Measurements from ENCODE around the gene FAM98B. TPM values are rescaled to one million over a fixed set of nuclear protein-coding genes. Genes with fewer than 3 reads are reported as not detected.

Gene FAM98B
- total and polyA plus RNA-seq, 10 of the 15 experiments (the other 5 are each of a cell fraction or from before 2014, with no cell fraction given) = 1.3 to 36.7 (median 10.9) TPM

DNA sequence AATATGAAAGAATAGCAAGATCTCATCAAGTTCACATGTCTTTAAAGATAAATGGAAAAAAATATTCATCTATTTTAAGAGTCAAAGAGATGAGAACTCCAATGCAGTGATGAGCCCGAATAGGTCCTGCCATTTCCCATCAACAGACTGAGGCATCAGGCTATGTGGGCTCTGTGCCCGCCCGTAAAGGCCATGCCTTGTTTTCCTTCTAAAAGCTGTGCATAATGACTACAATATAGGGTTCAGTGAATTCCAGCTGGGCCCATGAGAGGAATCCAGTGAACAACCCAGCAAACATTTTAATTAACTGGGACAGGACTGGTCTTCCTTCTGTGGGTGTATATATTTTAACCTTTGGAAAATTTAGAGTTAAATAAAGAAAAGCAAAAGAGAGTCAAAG lies 66.1 kb downstream of the FAM98B start:
- no peak overlapping the region for H2AFZ ChIP-seq (ENCODE audit: control insufficient read depth, low read depth, low read length)
- ATAC-seq = no peak
- peaks cover 9 to 10% of the 10 kb centered on the region in 2 experiments for H3K36me3 ChIP-seq (ENCODE audit: control insufficient read depth in 2 of 2, insufficient read depth in 2 of 2, low read length in 1 of 2)
- ChIA-PET RAD21 (ENCODE audit: unreplicated experiment) (interaction anchor here (0.7 to 2.2 kb wide), 3 partner anchors 33 to 180 kb away, joined by 3 to 6 read pairs (median 5); no protein-coding TSS in a partner anchor), POLR2A (interaction anchor here (1.6 kb wide), 1 partner anchor 167 kb away, joined by 8 read pairs; no protein-coding TSS in a partner anchor), SMC1A (ENCODE audit: uncharacterized antibody, unreplicated experiment) (interaction anchor here (0.9 to 5.5 kb wide), 9 partner anchors 8 to 179 kb away, joined by 3 to 31 read pairs (median 6); partner anchors contain the start of gene FAM98B), CTCF (interaction anchor here (1.0 to 7.7 kb wide), 4 partner anchors 16 to 179 kb away, joined by 4 to 41 read pairs (median 8); no protein-coding TSS in a partner anchor)
- no peak overlapping the region for H3K4me3 ChIP-seq
- H3K9ac ChIP-seq (ENCODE audit: control insufficient read depth, insufficient read depth, low read length) = no peak overlapping the region
- intact Hi-C loops (cut with micrococcal nuclease; ENCODE audit: unreplicated experiment) = no loop called here
- no TSS peak for BruUV-seq (replicated peaks)
- H3K27me3 ChIP-seq (replicated peaks in 1 of 2; ENCODE audit: control insufficient read depth in 2 of 2, insufficient read depth in 2 of 2, low read length in 1 of 2) = no peaks in the 10 kb centered on the region
- H4K20me1 ChIP-seq (ENCODE audit: control insufficient read depth, insufficient read depth) = no peaks in the 10 kb centered on the region
- WGBS (ENCODE audit: insufficient coverage, insufficient replicate concordance, low lambda C conversion rate, missing lambda C conversion rate) = 81% methylated on average over 3 of the region's 3 CpGs
- no peak for TF ChIP-seq KDM1A (IDR thresholded peaks at IDR 0.05; ENCODE audit: borderline replicate concordance)
- TF ChIP-seq SIX5 (IDR thresholded peaks at IDR 0.05; ENCODE audit: low read depth, low read length, severe bottlenecking) = no peak
- no peak for TF ChIP-seq FOXM1 (IDR thresholded peaks at IDR 0.05; ENCODE audit: low read depth, low read length)
- FAIRE-seq = no peak
- no peaks in the 10 kb centered on the region for H3K9me3 ChIP-seq (replicated peaks; ENCODE audit: control insufficient read depth, insufficient read depth, low read length)
- H3K4me2 ChIP-seq (ENCODE audit: control insufficient read depth, insufficient read depth) = no peak overlapping the region
- no peak overlapping the region for H3K27ac ChIP-seq (ENCODE audit: control insufficient read depth, insufficient read depth)
- in situ Hi-C loops (cut with MboI) = no loop called here
- no peak for DNase-seq (ENCODE audit: low read depth, low spot score)
- H3K4me1 ChIP-seq (ENCODE audit: control insufficient read depth, insufficient read depth, low read length) = peaks cover 2% of the 10 kb centered on the region; the same call in 1 of the 2 replicates
- H3K79me2 ChIP-seq (ENCODE audit: control insufficient read depth, insufficient read depth, low read length) = no peaks in the 10 kb centered on the region

DNA sequence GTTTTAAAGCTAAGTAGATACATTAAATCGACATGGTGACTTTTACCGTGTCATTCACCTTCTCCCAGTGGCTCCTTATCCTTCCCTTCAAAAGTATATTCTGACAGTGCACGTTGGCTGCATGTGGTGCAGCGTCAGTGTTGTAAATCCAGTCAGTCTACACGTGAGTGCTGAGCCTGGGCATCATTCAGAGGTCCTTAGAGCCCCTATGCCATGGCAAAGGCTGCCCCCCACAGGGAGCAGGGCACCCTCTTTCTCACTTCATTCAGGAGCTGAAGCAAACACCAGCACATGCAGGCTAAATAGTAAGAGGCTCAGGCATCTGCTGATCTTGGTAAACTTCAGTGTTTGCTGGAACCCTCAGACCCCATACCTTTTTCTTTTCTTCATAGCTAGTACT lies 67.4 kb downstream of the FAM98B start:
- CTCF ChIA-PET = interaction anchor here (0.9 to 7.7 kb wide), 11 partner anchors 10 to 178 kb away, joined by 3 to 41 read pairs (median 5); no protein-coding TSS in a partner anchor
- SMC1A ChIA-PET (ENCODE audit: uncharacterized antibody, unreplicated experiment) = interaction anchor here (0.7 to 5.5 kb wide), 15 partner anchors 10 to 181 kb away, joined by 3 to 31 read pairs (median 6); partner anchors contain the start of gene FAM98B
- H3K4me2 ChIP-seq (ENCODE audit: control insufficient read depth, insufficient read depth) = no peak overlapping the region
- 77% methylated on average over 5 of the region's 5 CpGs for WGBS (ENCODE audit: insufficient coverage, insufficient replicate concordance, low lambda C conversion rate, missing lambda C conversion rate)
- no peaks in the 10 kb centered on the region for H4K20me1 ChIP-seq (ENCODE audit: control insufficient read depth, insufficient read depth)
- no peak for ATAC-seq
- H3K79me2 ChIP-seq (ENCODE audit: control insufficient read depth, insufficient read depth, low read length) = no peaks in the 10 kb centered on the region
- no TSS peak for BruUV-seq (replicated peaks)
- in situ Hi-C loops (cut with MboI) (no loop called here), intact Hi-C loops (cut with micrococcal nuclease; ENCODE audit: unreplicated experiment) (no loop called here)
- DNase-seq (ENCODE audit: low read depth, low spot score) = no peak
- peaks cover 6 to 10% of the 10 kb centered on the region in 2 experiments for H3K36me3 ChIP-seq (ENCODE audit: control insufficient read depth in 2 of 2, insufficient read depth in 2 of 2, low read length in 1 of 2)
- no peak for FAIRE-seq
- H3K27ac ChIP-seq (ENCODE audit: control insufficient read depth, insufficient read depth) = no peak overlapping the region
- H3K27me3 ChIP-seq (replicated peaks in 1 of 2; ENCODE audit: control insufficient read depth in 2 of 2, insufficient read depth in 2 of 2, low read length in 1 of 2) = no peaks in the 10 kb centered on the region
- no peak overlapping the region for H3K9ac ChIP-seq (ENCODE audit: control insufficient read depth, insufficient read depth, low read length)
- H3K4me1 ChIP-seq (ENCODE audit: control insufficient read depth, insufficient read depth, low read length) = no peaks in the 10 kb centered on the region
- H3K9me3 ChIP-seq (replicated peaks; ENCODE audit: control insufficient read depth, insufficient read depth, low read length) = no peaks in the 10 kb centered on the region
- RAD21 ChIA-PET (ENCODE audit: unreplicated experiment) = interaction anchor here (1.0 to 3.1 kb wide), 5 partner anchors 43 to 178 kb away, joined by 4 to 15 read pairs (median 6); partner anchors contain the start of gene RASGRP1
- POLR2A ChIA-PET = interaction anchor here (0.7 to 1.9 kb wide), 4 partner anchors 11 to 166 kb away, joined by 3 to 8 read pairs (median 4); no protein-coding TSS in a partner anchor
- H2AFZ ChIP-seq (ENCODE audit: control insufficient read depth, low read depth, low read length) = no peak overlapping the region
- H3K4me3 ChIP-seq = no peak overlapping the region
- TF ChIP-seq RB1 (IDR thresholded peaks at IDR 0.05; ENCODE audit: borderline replicate concordance) (no peak), SMC3 (IDR thresholded peaks at IDR 0.05; ENCODE audit: borderline replicate concordance, low read length) (no peak), NBN (IDR thresholded peaks at IDR 0.05) (no peak), HDAC2 (IDR thresholded peaks at IDR 0.05) (no peak), KLF5 (IDR thresholded peaks at IDR 0.05; ENCODE audit: partially characterized antibody) (no peak), PAX5 (IDR thresholded peaks at IDR 0.05; ENCODE audit: borderline replicate concordance, low read depth, low read length) (no peak)
- TF ChIP-seq, protein P1, sequence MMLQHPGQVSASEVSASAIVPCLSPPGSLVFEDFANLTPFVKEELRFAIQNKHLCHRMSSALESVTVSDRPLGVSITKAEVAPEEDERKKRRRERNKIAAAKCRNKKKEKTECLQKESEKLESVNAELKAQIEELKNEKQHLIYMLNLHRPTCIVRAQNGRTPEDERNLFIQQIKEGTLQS (IDR thresholded peaks at IDR 0.05; ENCODE audit: borderline replicate concordance, extremely low read depth, low read depth, low read length) = no peak
- TF ChIP-seq, protein P2, sequence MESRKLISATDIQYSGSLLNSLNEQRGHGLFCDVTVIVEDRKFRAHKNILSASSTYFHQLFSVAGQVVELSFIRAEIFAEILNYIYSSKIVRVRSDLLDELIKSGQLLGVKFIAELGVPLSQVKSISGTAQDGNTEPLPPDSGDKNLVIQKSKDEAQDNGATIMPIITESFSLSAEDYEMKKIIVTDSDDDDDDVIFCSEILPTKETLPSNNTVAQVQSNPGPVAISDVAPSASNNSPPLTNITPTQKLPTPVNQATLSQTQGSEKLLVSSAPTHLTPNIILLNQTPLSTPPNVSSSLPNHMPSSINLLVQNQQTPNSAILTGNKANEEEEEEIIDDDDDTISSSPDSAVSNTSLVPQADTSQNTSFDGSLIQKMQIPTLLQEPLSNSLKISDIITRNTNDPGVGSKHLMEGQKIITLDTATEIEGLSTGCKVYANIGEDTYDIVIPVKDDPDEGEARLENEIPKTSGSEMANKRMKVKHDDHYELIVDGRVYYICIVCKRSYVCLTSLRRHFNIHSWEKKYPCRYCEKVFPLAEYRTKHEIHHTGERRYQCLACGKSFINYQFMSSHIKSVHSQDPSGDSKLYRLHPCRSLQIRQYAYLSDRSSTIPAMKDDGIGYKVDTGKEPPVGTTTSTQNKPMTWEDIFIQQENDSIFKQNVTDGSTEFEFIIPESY (IDR thresholded peaks at IDR 0.05) = no peak
- TF ChIP-seq, protein P3, sequence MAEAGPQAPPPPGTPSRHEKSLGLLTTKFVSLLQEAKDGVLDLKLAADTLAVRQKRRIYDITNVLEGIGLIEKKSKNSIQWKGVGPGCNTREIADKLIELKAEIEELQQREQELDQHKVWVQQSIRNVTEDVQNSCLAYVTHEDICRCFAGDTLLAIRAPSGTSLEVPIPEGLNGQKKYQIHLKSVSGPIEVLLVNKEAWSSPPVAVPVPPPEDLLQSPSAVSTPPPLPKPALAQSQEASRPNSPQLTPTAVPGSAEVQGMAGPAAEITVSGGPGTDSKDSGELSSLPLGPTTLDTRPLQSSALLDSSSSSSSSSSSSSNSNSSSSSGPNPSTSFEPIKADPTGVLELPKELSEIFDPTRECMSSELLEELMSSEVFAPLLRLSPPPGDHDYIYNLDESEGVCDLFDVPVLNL (IDR thresholded peaks at IDR 0.05; ENCODE audit: low read depth, low read length) = no peak
- TF ChIP-seq, protein P4, sequence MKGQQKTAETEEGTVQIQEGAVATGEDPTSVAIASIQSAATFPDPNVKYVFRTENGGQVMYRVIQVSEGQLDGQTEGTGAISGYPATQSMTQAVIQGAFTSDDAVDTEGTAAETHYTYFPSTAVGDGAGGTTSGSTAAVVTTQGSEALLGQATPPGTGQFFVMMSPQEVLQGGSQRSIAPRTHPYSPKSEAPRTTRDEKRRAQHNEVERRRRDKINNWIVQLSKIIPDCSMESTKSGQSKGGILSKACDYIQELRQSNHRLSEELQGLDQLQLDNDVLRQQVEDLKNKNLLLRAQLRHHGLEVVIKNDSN (IDR thresholded peaks at IDR 0.05; ENCODE audit: borderline replicate concordance, extremely low read length, insufficient read depth, low read depth, low read length) = no peak

Measured in GM12878 (cell line).